Heart right ventricle (tissue), 16 donors: ENCODE results near the gene MEIS3. TPM values are rescaled to one million over a fixed set of nuclear protein-coding genes. Genes with fewer than 3 reads are reported as not detected.

Experiments used
- ATAC-seq, 8 donors: fragments of 200-7000 bp; cut with Tn5 transposase; one replicate each; pipeline ENCODE4 v1.9.1; 2020; ENCODE audit warnings: mild to moderate bottlenecking in 8 of 8, moderate library complexity in 8 of 8, moderate number of reproducible peaks in 1 of 8
- DNase-seq, 2 donors: peaks; one replicate each; pipeline ENCODE4 v3.0.0-alpha.2; 2020
- H3K27ac ChIP-seq, 10 donors: fragments of 200-600 bp; sonication (generic) in 2 of 10; one replicate each; pipeline versions ENCODE4 v1.5.0 to v1.8.0; 2020 to 2022; ENCODE audit warnings: mild to moderate bottlenecking in 3 of 10
- H3K27me3 ChIP-seq, 7 donors: fragments of 200-600 bp; one replicate each; pipeline ENCODE4 v1.8.0; 2021 to 2022; ENCODE audit warnings: mild to moderate bottlenecking in 2 of 7
- H3K36me3 ChIP-seq, 9 donors: fragments of 200-600 bp; sonication (generic) in 1 of 9; one replicate each; pipeline versions ENCODE4 v1.5.0 to v1.8.0; 2020 to 2022; ENCODE audit warnings: mild to moderate bottlenecking in 2 of 9
- H3K4me1 ChIP-seq, 9 donors: fragments of 200-600 bp; sonication (generic) in 1 of 9; one replicate each; pipeline versions ENCODE4 v1.5.0 to v1.8.0; 2020 to 2022; ENCODE audit warnings: mild to moderate bottlenecking in 4 of 9
- H3K4me3 ChIP-seq, 10 donors: fragments of 200-600 bp; sonication (generic) in 2 of 10; one replicate each; pipeline versions ENCODE4 v1.5.0 to v1.8.0; 2020 to 2022; ENCODE audit warnings: mild to moderate bottlenecking in 7 of 10, moderate library complexity in 2 of 10
- H3K9me3 ChIP-seq, 11 donors: fragments of 200-600 bp in 10 of 11; sonication (generic) in 2 of 11; one replicate each; pipeline versions ENCODE4 v1.5.0 to v1.8.0; 2013 to 2022; ENCODE audit warnings: mild to moderate bottlenecking in 2 of 11, control low read depth in 1 of 11, moderate library complexity in 1 of 11
- WGBS, 2 donors: extraction: QIAGEN DNeasy Blood & Tissue Kit; methylation state at CpG; one replicate each; pipeline ENCODE4 v1.1.7; 2013; ENCODE audit warnings: inconsistent platforms in 1 of 2; 5-methylcytosine and 5-hydroxymethylcytosine counted together
- intact Hi-C, 10 donors: fragments of 100-400 bp; cut with DNase I; formaldehyde crosslinking; loops; one replicate each; pipeline versions ENCODE4 v1.11.1 to v1.14.2; 2022
- polyA plus RNA-seq, 2 donors: library from polyadenylated mRNA; stranded (reverse); fragments of 200-250 nt; gene quantifications; one replicate each; pipeline ENCODE4 v1.2.3, GENCODE V29; 2013
- total RNA-seq, 10 donors: library from RNA; stranded (reverse); fragmentation: NEBNext Ultra II Directional in 3 of 10; extraction: Animal tissue kit (Norgen Biotek cat#: 25700) in 3 of 10; gene quantifications; one replicate each; pipeline versions ENCODE4 v1.2.1 to v1.2.4, GENCODE V29; 2021 to 2023
- TF ChIP-seq, protein P1 (sequence below), 9 donors: fragments of 200-600 bp; sonication (generic) in 2 of 9; IDR thresholded peaks; one replicate each; pipeline versions ENCODE4 v1.5.0 to v1.8.0; 2021 to 2022; ENCODE audit warnings: antibody characterized with exemption in 9 of 9, mild to moderate bottlenecking in 5 of 9, moderate library complexity in 1 of 9
- donor health status: Arrhythmogenic right ventricular cardiomyopathy.
- donor health status: ischemic (EF 13 %, LVEDD 7.1; RV severe dilation, severe dysfunction).
- donor health status: healthy with polysubstance abuse.
- donor health status: DM: no; HTN: yes; CAD: no.
- donor health status: DM: no; HTN: no; CAD: no.
- donor health status: ischemic (EF 25% LVEDD 6.9; RV normal size, moderate dysfunction).
- donor health status: ischemic (EF 25% LVEDD 5.7; RV mildly dilated, moderate dysfunction).
- donor health status: healthy.
- donor health status: DM: yes; HTN: yes; CAD: no.
- donor health status: Ischemic cardiomyopathy.
- donor health status: ischemic (EF 35%, LVEDD 5.7; RV mildly dilated, moderate dysfunction).
- donor health status: nonischemic (EF 11% LVEDD 7.7; RV severe dilation, severe dysfunction).
- donor health status: DM: yes; HTN: yes; CAD: no.
- donor health status: PGD.
- donor health status: ischemic (EF 29% LVEDD 5.4; RV normal size, mild dysfunction).
- donor health status: nonischemic (EF 23%, LVEDD 6.1; RV moderate dilation, normal function).

MEIS3 gene
- total and polyA plus RNA-seq, 12 donors, result 0.71 to 7.2 (median 2.5) TPM

DNA sequence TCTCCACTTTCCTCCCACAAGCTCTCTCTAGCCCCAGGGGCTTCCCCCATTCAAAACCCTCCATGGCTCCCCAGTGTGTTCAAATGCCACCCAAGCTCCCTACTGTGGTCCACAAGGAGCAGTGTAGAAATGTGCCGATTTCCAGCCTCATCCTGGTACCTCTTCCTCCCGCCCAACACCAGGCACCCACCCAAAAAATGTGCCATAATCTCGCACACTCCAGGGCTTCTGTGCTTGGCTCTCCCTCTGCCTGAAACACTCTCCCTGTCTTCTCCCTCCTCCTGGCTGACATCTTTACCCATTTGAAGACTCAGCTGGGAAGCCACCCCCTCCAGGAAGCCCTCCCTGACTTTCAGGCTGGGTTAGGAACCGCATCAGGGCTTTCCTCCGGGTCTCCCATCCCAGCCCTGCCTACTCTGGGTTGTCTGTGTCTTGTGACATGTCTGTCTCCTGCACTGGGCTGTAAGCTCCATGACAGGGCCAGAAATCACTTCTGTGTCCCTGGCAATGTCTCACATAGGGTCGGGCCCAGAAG is 16.6 kb upstream of the MEIS3 start:
- TF ChIP-seq, protein P1, sequence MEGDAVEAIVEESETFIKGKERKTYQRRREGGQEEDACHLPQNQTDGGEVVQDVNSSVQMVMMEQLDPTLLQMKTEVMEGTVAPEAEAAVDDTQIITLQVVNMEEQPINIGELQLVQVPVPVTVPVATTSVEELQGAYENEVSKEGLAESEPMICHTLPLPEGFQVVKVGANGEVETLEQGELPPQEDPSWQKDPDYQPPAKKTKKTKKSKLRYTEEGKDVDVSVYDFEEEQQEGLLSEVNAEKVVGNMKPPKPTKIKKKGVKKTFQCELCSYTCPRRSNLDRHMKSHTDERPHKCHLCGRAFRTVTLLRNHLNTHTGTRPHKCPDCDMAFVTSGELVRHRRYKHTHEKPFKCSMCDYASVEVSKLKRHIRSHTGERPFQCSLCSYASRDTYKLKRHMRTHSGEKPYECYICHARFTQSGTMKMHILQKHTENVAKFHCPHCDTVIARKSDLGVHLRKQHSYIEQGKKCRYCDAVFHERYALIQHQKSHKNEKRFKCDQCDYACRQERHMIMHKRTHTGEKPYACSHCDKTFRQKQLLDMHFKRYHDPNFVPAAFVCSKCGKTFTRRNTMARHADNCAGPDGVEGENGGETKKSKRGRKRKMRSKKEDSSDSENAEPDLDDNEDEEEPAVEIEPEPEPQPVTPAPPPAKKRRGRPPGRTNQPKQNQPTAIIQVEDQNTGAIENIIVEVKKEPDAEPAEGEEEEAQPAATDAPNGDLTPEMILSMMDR (IDR thresholded peaks at IDR 0.05), result no peak
- Histone ChIP-seq H3K9me3 (no peaks in the 10 kb centered on the region), H3K4me1 (peaks cover 0 to 7% (median 0%) of the 10 kb centered on the region in 9 donors), H3K4me3 (no peak overlapping the region), H3K27ac (no peak overlapping the region), H3K36me3 (no peaks in the 10 kb centered on the region), H3K27me3 (peaks cover 0 to 86% (median 64%) of the 10 kb centered on the region in 7 donors)
- no peak for ATAC-seq
- DNase-seq, result no peak
- WGBS, 2 donors, result 78% methylated on average over 6 of the region's 6 CpGs
- intact Hi-C loops, result loop anchor here (1.0 to 10.0 kb wide), 12 partner anchors 69 to 271 kb away; partner anchors contain the start of gene NAPA (in 5 of the 10)

DNA sequence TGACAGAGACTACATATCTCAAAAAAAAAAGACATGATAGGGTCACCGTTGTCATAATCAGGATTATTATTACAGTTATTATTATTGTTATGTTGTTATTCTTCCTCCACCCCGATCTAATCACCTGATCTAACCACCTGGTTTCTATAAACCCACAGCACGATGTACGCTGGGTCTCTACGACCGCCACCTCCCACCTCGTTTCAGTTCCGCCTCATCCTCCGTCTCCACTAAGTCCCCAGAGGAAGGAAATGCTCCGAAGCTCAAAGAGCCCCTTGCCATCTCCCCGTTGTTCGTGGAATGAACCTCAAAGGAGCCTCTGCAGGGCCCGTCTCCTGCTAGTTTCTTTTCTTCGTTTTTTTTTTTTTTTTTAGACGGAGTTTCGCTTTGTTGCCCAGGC is 15.9 kb upstream of the MEIS3 start:
- WGBS, 2 donors, result 58 to 63% methylated on average over 16 of the region's 16 CpGs
- H3K9me3 ChIP-seq, result no peaks in the 10 kb centered on the region
- H3K36me3 ChIP-seq, result no peaks in the 10 kb centered on the region
- TF ChIP-seq, protein P1 (IDR thresholded peaks at IDR 0.05), result no peak
- H3K27ac ChIP-seq, result no peak overlapping the region
- intact Hi-C loops, result loop anchor here in 7 of 10 donors (5.0 to 10.0 kb wide), 6 partner anchors 70 to 262 kb away; partner anchors contain the start of gene NAPA (in 3 of the 7)
- ATAC-seq, result no peak
- no peak for DNase-seq
- peaks cover 2 to 12% (median 3%) of the 10 kb centered on the region in 9 donors for H3K4me1 ChIP-seq
- no peak overlapping the region for H3K4me3 ChIP-seq
- H3K27me3 ChIP-seq, result peaks cover 4 to 89% (median 70%) of the 10 kb centered on the region in 7 donors

DNA sequence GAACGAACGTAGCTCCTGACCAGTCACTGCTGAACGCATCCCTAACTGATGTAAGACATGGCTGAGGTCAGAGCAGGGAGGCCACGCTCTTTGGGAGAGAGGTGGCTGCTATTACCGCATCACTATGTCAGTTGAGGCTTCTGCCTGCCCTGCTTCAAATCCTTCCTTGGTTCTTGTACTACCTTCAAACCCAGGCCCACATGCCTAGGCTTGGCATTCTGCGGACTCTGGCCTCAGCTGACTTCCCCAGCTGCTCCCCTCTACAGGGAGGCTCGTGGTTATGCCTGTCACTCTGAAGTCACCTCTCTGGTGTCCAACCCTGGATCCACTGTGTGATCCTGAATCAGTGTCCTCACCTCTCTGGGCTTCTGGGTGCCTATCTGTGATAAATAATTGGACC is 14.8 kb upstream of the MEIS3 start:
- H3K36me3 ChIP-seq, result no peaks in the 10 kb centered on the region
- H3K9me3 ChIP-seq, result no peaks in the 10 kb centered on the region
- TF ChIP-seq, protein P1 (IDR thresholded peaks at IDR 0.05), result no peak
- DNase-seq (no peak), ATAC-seq (no peak)
- no peak overlapping the region for H3K4me3 ChIP-seq
- peaks cover 6 to 17% (median 9%) of the 10 kb centered on the region in 9 donors for H3K4me1 ChIP-seq
- 74 to 76% methylated on average over 7 of the region's 7 CpGs for WGBS, 2 donors
- no peak overlapping the region for H3K27ac ChIP-seq
- intact Hi-C loops, result loop anchor here in 3 of 10 donors (5.0 to 10.0 kb wide), 3 partner anchors 71 to 181 kb away; partner anchors contain the start of gene NAPA (in 1 of the 3)
- H3K27me3 ChIP-seq, result peaks cover 9 to 93% (median 81%) of the 10 kb centered on the region in 7 donors

DNA sequence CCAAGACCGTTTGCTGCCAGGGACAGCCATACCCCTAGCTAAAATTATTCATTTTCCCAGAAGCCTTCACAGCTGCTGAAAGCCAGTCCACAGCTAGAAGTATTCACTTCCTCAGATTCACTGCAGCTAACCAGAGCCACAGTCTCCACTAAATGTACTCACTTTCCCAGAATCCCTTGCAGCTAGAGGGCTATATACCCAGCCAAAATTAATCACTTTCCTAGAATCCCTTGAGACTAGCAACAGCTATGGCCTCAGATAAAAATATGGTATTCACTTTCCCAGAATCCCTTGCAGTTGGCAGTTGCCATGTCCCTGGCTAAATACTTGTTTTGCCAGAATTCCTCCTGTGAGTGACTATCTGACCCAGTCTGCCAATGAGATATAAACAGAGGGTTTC is 13.8 kb upstream of the MEIS3 start:
- H3K36me3 ChIP-seq, result no peaks in the 10 kb centered on the region
- DNase-seq (no peak), ATAC-seq (no peak)
- no peak overlapping the region for H3K4me3 ChIP-seq
- H3K9me3 ChIP-seq, result no peaks in the 10 kb centered on the region
- 26 to 31% methylated on average over 1 of the region's 1 CpG for WGBS, 2 donors
- peaks cover 7 to 24% (median 15%) of the 10 kb centered on the region in 9 donors for H3K4me1 ChIP-seq
- TF ChIP-seq, protein P1 (IDR thresholded peaks at IDR 0.05), result no peak
- intact Hi-C loops, result loop anchor here in 3 of 10 donors (5.0 to 10.0 kb wide), 3 partner anchors 72 to 182 kb away; partner anchors contain the start of gene NAPA (in 1 of the 3)
- no peak overlapping the region for H3K27ac ChIP-seq
- H3K27me3 ChIP-seq, result peaks cover 9 to 94% (median 83%) of the 10 kb centered on the region in 7 donors
